ENCODE results near the gene LIME1. TPM values are rescaled to one million over a fixed set of nuclear protein-coding genes. Genes with fewer than 3 reads are reported as not detected.

The LIME1 gene
- total RNA-seq, 1 donor from 2014 or later, result 32.4 TPM

DNA sequence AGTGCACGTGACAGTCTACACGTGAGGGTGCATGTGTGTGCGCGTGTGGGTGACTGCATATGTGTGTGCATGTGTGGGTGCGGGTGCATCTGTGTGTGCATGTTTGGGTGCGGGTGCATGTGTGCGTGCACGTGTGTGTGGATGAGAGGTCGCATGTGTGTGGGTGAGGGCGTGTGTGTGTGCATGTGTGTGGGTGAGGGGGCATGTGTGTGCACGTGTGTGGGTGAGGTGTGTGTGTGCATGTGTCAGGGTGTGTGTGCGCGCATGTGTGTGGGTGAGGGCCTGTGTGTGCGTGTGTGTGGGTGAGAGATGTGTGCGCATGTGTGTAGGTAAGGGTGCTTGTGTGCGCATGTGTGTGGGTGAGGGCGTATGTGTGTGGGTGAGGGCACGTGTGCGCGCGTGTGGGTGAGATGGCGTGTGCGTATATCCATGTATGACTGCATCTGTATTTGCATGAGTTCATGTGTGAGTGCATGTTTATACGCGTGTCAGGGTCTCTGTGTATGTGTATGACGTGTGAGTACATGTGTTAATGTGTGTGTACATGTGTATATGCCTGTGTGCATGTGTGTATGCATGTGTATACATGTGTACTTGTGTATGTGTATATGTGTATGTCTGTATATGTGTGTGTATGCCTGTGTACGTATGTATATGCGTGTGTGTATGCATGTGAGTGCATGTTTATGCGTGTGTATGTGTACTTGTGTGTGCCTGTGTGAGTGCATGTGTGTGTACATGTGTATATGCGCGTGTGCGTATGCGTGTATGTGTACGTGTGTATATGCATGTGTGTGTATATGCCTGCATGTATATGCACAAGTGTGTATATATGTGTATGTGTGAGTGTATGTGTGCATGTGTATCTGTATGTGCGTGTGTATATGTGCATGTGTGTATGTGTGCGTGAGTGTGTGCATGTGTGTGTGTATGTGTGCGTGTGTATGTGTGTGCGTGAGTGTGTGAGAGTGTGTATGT lies 4.1 kb upstream of the LIME1 start:
- TF ChIP-seq POLR2AphosphoS5 (IDR thresholded peaks at IDR 0.05; ENCODE audit: insufficient read depth in 1 of 2, low read depth in 1 of 2) (no peak), POLR2A (IDR thresholded peaks at IDR 0.05) (no peak)
- TF ChIP-seq, protein P1, sequence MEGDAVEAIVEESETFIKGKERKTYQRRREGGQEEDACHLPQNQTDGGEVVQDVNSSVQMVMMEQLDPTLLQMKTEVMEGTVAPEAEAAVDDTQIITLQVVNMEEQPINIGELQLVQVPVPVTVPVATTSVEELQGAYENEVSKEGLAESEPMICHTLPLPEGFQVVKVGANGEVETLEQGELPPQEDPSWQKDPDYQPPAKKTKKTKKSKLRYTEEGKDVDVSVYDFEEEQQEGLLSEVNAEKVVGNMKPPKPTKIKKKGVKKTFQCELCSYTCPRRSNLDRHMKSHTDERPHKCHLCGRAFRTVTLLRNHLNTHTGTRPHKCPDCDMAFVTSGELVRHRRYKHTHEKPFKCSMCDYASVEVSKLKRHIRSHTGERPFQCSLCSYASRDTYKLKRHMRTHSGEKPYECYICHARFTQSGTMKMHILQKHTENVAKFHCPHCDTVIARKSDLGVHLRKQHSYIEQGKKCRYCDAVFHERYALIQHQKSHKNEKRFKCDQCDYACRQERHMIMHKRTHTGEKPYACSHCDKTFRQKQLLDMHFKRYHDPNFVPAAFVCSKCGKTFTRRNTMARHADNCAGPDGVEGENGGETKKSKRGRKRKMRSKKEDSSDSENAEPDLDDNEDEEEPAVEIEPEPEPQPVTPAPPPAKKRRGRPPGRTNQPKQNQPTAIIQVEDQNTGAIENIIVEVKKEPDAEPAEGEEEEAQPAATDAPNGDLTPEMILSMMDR (IDR thresholded peaks at IDR 0.05), result no peak
- peaks cover 0 to 30% of the 10 kb centered on the region in 2 donors for H3K36me3 ChIP-seq

DNA sequence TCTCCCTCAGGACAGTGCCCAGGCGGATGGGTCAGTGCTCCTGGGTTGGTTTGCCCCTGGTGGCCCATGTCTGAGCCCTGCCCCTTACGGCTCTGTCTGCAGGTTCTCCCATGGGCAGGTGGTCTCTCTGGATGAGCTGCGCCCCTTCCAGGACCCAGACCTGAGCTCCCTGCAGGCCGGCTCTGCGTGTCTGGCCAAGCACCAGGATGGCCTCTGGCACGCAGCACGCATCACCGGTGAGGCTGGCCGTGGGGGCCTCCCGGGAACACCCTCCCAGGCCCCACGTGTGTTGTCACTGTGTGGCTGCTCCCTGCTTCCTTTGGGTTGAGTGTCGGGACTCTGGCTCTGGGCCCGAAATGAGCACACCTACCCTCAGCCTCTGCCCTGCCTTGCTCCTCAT lies 3.3 kb upstream of the LIME1 start:
- no peaks in the 10 kb centered on the region for H3K9me3 ChIP-seq
- H3K27ac ChIP-seq, result no peak overlapping the region
- peaks cover 0 to 30% of the 10 kb centered on the region in 2 donors for H3K36me3 ChIP-seq
- TF ChIP-seq POLR2A (IDR thresholded peaks at IDR 0.05) (no peak), POLR2AphosphoS5 (IDR thresholded peaks at IDR 0.05; ENCODE audit: insufficient read depth in 1 of 2, low read depth in 1 of 2) (no peak)
- TF ChIP-seq, protein P1 (IDR thresholded peaks at IDR 0.05), result no peak
- intact Hi-C loops (cut with DNase I), result no loop called here
- H3K4me3 ChIP-seq, result no peak overlapping the region
- no peaks in the 10 kb centered on the region for H3K27me3 ChIP-seq
- peaks cover 22% of the 10 kb centered on the region for H3K4me1 ChIP-seq
- DNase-seq (ENCODE audit: extremely low spot score in 2 of 2), result no peak

More for the DNA sequence above, 4.1 kb upstream of the LIME1 start:
- H3K9me3 ChIP-seq, result no peaks in the 10 kb centered on the region
- DNase-seq (ENCODE audit: extremely low spot score in 2 of 2), result no peak
- no peak overlapping the region for H3K4me3 ChIP-seq
- H3K27ac ChIP-seq, result no peak overlapping the region
- intact Hi-C loops (cut with DNase I), result no loop called here
- H3K27me3 ChIP-seq, result no peaks in the 10 kb centered on the region
- peaks cover 15% of the 10 kb centered on the region for H3K4me1 ChIP-seq

DNA sequence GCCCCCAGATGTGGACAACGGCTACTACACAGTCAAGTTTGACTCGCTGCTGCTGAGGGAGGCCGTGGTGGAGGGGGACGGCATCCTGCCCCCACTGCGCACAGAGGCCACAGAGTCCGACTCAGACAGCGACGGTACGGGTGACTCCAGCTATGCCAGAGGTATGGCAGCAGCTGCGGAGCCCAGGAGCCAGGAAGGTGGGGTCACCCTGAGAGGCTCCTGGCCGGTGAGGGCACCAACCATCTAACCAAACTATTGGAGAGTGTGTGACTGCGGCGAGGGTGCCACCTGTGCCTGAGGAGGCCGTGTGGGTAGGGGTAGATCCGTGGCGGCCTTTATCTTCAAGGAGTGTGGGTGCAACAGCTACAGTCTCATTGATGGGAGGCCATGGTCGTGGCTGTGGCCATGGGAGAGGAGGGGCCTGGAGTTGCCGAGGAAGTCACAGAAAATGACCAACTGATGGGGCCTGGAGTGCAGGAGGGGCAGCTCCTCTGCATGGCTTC lies 2.8 kb upstream of the LIME1 start:
- Histone ChIP-seq H3K27ac (no peak overlapping the region), H3K27me3 (no peaks in the 10 kb centered on the region), H3K9me3 (no peaks in the 10 kb centered on the region), H3K4me3 (no peak overlapping the region), H3K36me3 (peaks cover 0 to 30% of the 10 kb centered on the region in 2 donors), H3K4me1 (peaks cover 27% of the 10 kb centered on the region)
- intact Hi-C loops (cut with DNase I), result no loop called here
- no peak for DNase-seq (ENCODE audit: extremely low spot score in 2 of 2)
- TF ChIP-seq, protein P1 (IDR thresholded peaks at IDR 0.05), result no peak
- no peak for TF ChIP-seq POLR2AphosphoS5 (IDR thresholded peaks at IDR 0.05; ENCODE audit: insufficient read depth in 1 of 2, low read depth in 1 of 2)
- TF ChIP-seq POLR2A (IDR thresholded peaks at IDR 0.05), result no peak

DNA sequence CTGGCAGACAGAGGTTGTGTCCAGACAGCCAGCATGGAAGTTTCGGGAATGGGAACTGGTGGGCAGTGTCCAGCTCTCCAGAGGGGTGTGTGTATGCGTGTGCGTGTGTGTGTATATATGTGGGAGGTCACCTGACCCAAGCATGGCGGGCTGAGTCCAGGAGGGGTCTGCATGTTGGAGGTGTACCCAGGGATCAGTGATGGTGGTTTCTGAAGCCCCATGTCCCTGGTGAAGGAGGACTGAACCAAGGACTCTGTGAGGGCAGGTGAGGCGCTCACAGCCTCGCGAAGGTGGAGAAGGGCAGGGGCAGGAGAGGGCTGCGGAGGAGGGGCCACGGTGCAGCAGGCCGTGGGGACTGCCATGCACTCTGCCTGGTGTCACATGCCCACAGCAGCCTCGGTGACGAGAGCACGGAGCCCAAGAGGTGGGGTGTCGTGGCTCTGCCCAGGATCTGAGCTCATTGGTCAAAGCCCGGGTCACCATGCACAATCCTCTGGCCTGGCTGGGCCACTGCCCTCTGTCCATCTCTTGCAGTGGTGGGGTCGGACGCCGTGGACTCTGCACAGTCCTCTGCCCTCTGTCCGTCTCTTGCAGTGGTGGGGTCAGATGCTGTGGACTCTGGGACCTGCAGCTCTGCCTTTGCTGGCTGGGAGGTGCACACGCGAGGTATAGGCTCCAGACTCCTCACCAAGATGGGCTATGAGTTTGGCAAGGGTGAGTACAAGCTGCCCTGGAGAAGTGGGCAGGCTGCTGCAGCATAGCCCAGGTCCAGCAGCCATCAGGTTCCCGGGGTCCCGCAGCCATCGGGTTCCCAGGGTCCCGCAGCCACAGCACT lies 2.1 kb upstream of the LIME1 start:
- no peaks in the 10 kb centered on the region for H3K27me3 ChIP-seq
- no peak overlapping the region for H3K4me3 ChIP-seq
- TF ChIP-seq, protein P1 (IDR thresholded peaks at IDR 0.05), result no peak
- TF ChIP-seq POLR2A (IDR thresholded peaks at IDR 0.05) (no peak), POLR2AphosphoS5 (IDR thresholded peaks at IDR 0.05; ENCODE audit: insufficient read depth in 1 of 2, low read depth in 1 of 2) (no peak)
- H3K27ac ChIP-seq, result no peak overlapping the region
- H3K9me3 ChIP-seq, result no peaks in the 10 kb centered on the region
- intact Hi-C loops (cut with DNase I), result no loop called here
- DNase-seq (ENCODE audit: extremely low spot score in 2 of 2), result no peak
- H3K36me3 ChIP-seq, result peaks cover 0 to 30% of the 10 kb centered on the region in 2 donors
- H3K4me1 ChIP-seq, result peaks cover 34% of the 10 kb centered on the region

All from vagina (tissue), 2 donors.